OCI-LY3 (cell line): ENCODE measurements around the gene UBQLN4.

Experiments used
- EZH2phosphoT487 ChIP-seq: fragments of 200-600 bp; shearing (Covaris generic); IDR thresholded peaks from 2 replicates; pipeline ENCODE4 v1.6.1; 2018; ENCODE audit warnings: antibody characterized with exemption, mixed run types, low read depth
- TF ChIP-seq, protein P1 (sequence below): fragments of 200-600, 300-600 bp; sonication (generic); IDR thresholded peaks from 2 replicates; pipeline ENCODE4 v1.5.1; 2014; ENCODE audit warnings: antibody characterized with exemption, low read length, low read depth

DNA sequence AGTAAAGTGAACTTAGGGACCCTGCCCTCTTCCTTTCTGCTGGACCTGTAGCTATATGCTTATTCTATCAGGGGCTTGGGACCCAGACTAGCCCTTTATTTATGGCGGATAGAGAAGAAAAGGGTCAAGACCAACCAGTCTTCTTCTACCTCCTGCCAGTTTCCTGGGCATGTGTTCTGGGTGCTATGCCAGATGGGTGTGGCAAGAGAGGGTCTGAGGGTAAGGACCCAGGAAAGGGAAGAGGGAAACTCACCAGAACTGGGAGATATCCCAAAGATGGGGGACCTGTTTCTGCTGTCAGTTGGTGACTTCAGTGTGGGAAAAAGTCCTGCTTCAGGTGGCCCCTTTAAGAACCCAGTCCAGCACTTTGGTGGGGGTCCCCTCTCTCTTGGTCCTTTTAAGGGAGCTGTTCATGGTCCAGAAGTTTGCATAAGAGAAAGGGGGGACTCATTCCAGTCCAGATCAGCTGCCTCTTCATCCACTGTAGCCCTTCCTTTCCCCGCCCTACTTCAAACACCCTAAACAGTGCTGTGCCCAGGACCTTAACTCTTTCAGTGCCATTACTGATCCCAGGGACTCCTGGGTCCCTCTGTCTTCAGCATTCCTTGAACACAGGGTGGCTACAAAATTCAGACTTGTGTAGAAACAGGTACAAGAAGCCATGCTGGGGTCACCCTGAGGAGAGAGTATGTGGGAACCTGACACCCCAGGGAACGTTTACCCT, 51.2 kb downstream of the UBQLN4 start:
- TF ChIP-seq, protein P1, sequence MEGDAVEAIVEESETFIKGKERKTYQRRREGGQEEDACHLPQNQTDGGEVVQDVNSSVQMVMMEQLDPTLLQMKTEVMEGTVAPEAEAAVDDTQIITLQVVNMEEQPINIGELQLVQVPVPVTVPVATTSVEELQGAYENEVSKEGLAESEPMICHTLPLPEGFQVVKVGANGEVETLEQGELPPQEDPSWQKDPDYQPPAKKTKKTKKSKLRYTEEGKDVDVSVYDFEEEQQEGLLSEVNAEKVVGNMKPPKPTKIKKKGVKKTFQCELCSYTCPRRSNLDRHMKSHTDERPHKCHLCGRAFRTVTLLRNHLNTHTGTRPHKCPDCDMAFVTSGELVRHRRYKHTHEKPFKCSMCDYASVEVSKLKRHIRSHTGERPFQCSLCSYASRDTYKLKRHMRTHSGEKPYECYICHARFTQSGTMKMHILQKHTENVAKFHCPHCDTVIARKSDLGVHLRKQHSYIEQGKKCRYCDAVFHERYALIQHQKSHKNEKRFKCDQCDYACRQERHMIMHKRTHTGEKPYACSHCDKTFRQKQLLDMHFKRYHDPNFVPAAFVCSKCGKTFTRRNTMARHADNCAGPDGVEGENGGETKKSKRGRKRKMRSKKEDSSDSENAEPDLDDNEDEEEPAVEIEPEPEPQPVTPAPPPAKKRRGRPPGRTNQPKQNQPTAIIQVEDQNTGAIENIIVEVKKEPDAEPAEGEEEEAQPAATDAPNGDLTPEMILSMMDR, result no peak
- no peak for TF ChIP-seq EZH2phosphoT487
